Activated CD8-positive, alpha-beta memory T cell treated with anti-CD3 and anti-CD28 coated beads, Interleukin-2, amount 50 U/mL, for 48 hours (primary cell): Measurements from ENCODE around the gene VSIG2.
"Not testable (repeated sequence)": the region's sequence is repeated elsewhere in the genome, so short reads cannot be mapped to it uniquely, and the experiment has no call there.

ENCODE experiments used
- DNase-seq: peaks from one replicate; pipeline ENCODE4 v3.0.0-alpha.2; 2020

Gene VSIG2

GRCh38 chr11:124751741-124752470 lies at the start of gene VSIG2:
VSIG2 (minus strand) TSS chr11:124752255; CDS start chr11:124752137, 118 bp downstream.
- no peak for DNase-seq

- no peak for DNase-seq
These were observed 49.0 kb upstream of the VSIG2 start for GRCh38 chr11:124801014-124801413.

- peak; percentile 92 for DNase-seq
These were observed 48.3 kb upstream of the VSIG2 start, which contains the start of gene MSANTD2 for GRCh38 chr11:124800226-124800929. MSANTD2 (minus strand) TSS chr11:124800406; CDS start chr11:124800380, 26 bp downstream.

- peak; percentile 74 for DNase-seq
These were observed 47.5 kb upstream of the VSIG2 start for GRCh38 chr11:124799348-124800225.

GRCh38 chr11:124798991-124799347 lies 46.9 kb upstream of the VSIG2 start:
- no peak for DNase-seq

GRCh38 chr11:124796312-124796711 lies 44.3 kb upstream of the VSIG2 start:
- DNase-seq, result no peak

- no peak for DNase-seq
These were observed 41.6 kb upstream of the VSIG2 start for GRCh38 chr11:124793466-124794278.

- no peak for DNase-seq
These were observed 39.7 kb upstream of the VSIG2 start for GRCh38 chr11:124791626-124792341.

- no peak for DNase-seq
These were observed 36.5 kb upstream of the VSIG2 start for GRCh38 chr11:124788521-124788920.

- DNase-seq, result no peak
These were observed 32.0 kb upstream of the VSIG2 start for GRCh38 chr11:124784051-124784450.

GRCh38 chr11:124783002-124783401 lies 30.9 kb upstream of the VSIG2 start:
- no peak for DNase-seq

- DNase-seq, result no peak
These were observed 27.5 kb upstream of the VSIG2 start for GRCh38 chr11:124779568-124779967.

GRCh38 chr11:124778281-124778680 lies 26.2 kb upstream of the VSIG2 start:
- DNase-seq, result no peak

- no peak for DNase-seq
These were observed 25.0 kb upstream of the VSIG2 start for GRCh38 chr11:124776865-124777645.

- DNase-seq, result not testable (repeated sequence)
These were observed 18.9 kb upstream of the VSIG2 start for GRCh38 chr11:124770959-124771358.

GRCh38 chr11:124769806-124770774 lies 18.0 kb upstream of the VSIG2 start:
- no peak for DNase-seq

GRCh38 chr11:124768914-124769313 lies 16.9 kb upstream of the VSIG2 start:
- no peak for DNase-seq

GRCh38 chr11:124766156-124766555 lies 14.1 kb upstream of the VSIG2 start:
- no peak for DNase-seq

- peak; percentile 94 for DNase-seq
These were observed 11.3 kb upstream of the VSIG2 start for GRCh38 chr11:124763156-124763947.
